GM10266 (cell line): ENCODE data around the gene TMED10.
"Not testable (repeated sequence)": the region's sequence is repeated elsewhere in the genome, so short reads cannot be mapped to it uniquely, and the experiment has no call there.

ENCODE experiments used
- DNase-seq: peaks from one replicate; pipeline ENCODE4 v3.0.0; 2012; ENCODE audit errors: extremely low spot score
- CTCF ChIP-seq: IDR thresholded peaks from 2 replicates; pipeline ENCODE4 v1.5.1; 2012; ENCODE audit warnings: mild to moderate bottlenecking, low read depth; ENCODE audit not compliant: control insufficient read depth, insufficient read depth; ENCODE audit errors: missing control alignments

TMED10 gene

GRCh38 chr14:75133597-75133996 is 42.8 kb downstream of the TMED10 start:
- no peak for TF ChIP-seq CTCF
- DNase-seq = no peak

- TF ChIP-seq CTCF = peak; percentile 75
- peak; percentile 47 for DNase-seq
Observed at GRCh38 chr14:75132382-75133086, 43.9 kb downstream of the TMED10 start.

GRCh38 chr14:75128596-75128990 is 47.8 kb downstream of the TMED10 start:
- no peak for TF ChIP-seq CTCF
- no peak for DNase-seq

- DNase-seq = no peak
- no peak for TF ChIP-seq CTCF
Observed at GRCh38 chr14:75127903-75128595, 48.4 kb downstream of the TMED10 start.

GRCh38 chr14:75127474-75127820 is 49.0 kb downstream of the TMED10 start:
- DNase-seq = not testable (repeated sequence)

GRCh38 chr14:75126679-75127473 is 49.5 kb downstream of the TMED10 start, which contains the start of gene NEK9:
TSS of gene NEK9 (minus strand) at chr14:75127048. CDS start at chr14:75126921, 127 bp downstream.
- peak; percentile 90 for DNase-seq
- TF ChIP-seq CTCF = no peak

GRCh38 chr14:75126121-75126544 is 50.3 kb downstream of the TMED10 start:
- peak; percentile 35 for DNase-seq
- no peak for TF ChIP-seq CTCF
